Thyroid gland (tissue), 4 donors: ENCODE measurements around the gene CHAD. TPM values are rescaled to one million over a fixed set of nuclear protein-coding genes. Genes with fewer than 3 reads are reported as not detected.

ENCODE experiments used
- DNase-seq, 2 donors: peaks; one replicate each; pipeline ENCODE4 v3.0.0-alpha.2; 2019
- H3K27ac ChIP-seq, 3 donors: fragments of 200-600 bp; sonication (generic); 1 replicate in 2 of 3; 2 replicates in 1 of 3; pipeline ENCODE4 v1.5.1; 2016 to 2019; ENCODE audit warnings: mild to moderate bottlenecking in 1 of 3, moderate library complexity in 1 of 3
- H3K27me3 ChIP-seq: fragments of 200-600 bp; sonication (generic); one replicate; pipeline ENCODE4 v1.5.1; 2019
- H3K36me3 ChIP-seq, 2 donors: fragments of 200-600 bp; sonication (generic); one replicate each; pipeline ENCODE4 v1.5.1; 2016 to 2019
- H3K4me1 ChIP-seq, 2 donors: fragments of 200-600 bp; sonication (generic); one replicate each; pipeline ENCODE4 v1.5.1; 2017 to 2019
- H3K4me3 ChIP-seq, 3 donors: fragments of 200-600 bp; sonication (generic); replicated peaks in 1 of 3; 1 replicate in 2 of 3; 2 replicates in 1 of 3; pipeline ENCODE4 v1.5.1; 2016; ENCODE audit warnings: mild to moderate bottlenecking in 1 of 3
- H3K9me3 ChIP-seq: fragments of 200-600 bp; sonication (generic); one replicate; pipeline ENCODE4 v1.5.1; 2017
- POLR2A ChIP-seq, 2 donors: fragments of 450-650 bp; IDR thresholded peaks; one replicate each; pipeline ENCODE4 v1.6.1; 2017; ENCODE audit warnings: antibody characterized with exemption in 2 of 2, mild to moderate bottlenecking in 2 of 2, moderate library complexity in 1 of 2
- WGBS, 2 donors: methylation state at CpG; one replicate each; pipeline ENCODE4 v1.1.5; 2017; 5-methylcytosine and 5-hydroxymethylcytosine counted together
- intact Hi-C: fragments of 100-400 bp; cut with DNase I; formaldehyde crosslinking; loops from one replicate; pipeline ENCODE4 v1.15.1; 2023
- total RNA-seq, 4 donors: library from RNA; depleted of rRNA; stranded (reverse); fragments of >200 nt; gene quantifications; one replicate each; pipeline ENCODE4 v1.2.3, GENCODE V29; 2016
- TF ChIP-seq, protein P1 (sequence below), 6 experiments: fragments of 200-600 bp in 3 of 6; fragments of 450-650 bp in 3 of 6; sonication (generic) in 3 of 6; IDR thresholded peaks; one replicate each; pipeline ENCODE4 v1.5.1; 2016 to 2019; ENCODE audit warnings: antibody characterized with exemption in 6 of 6, mild to moderate bottlenecking in 2 of 6, inconsistent platforms in 1 of 6, moderate library complexity in 1 of 6

The CHAD gene
- total RNA-seq, 4 donors from 2014 or later: 0.67 TPM; not detected in 3

DNA sequence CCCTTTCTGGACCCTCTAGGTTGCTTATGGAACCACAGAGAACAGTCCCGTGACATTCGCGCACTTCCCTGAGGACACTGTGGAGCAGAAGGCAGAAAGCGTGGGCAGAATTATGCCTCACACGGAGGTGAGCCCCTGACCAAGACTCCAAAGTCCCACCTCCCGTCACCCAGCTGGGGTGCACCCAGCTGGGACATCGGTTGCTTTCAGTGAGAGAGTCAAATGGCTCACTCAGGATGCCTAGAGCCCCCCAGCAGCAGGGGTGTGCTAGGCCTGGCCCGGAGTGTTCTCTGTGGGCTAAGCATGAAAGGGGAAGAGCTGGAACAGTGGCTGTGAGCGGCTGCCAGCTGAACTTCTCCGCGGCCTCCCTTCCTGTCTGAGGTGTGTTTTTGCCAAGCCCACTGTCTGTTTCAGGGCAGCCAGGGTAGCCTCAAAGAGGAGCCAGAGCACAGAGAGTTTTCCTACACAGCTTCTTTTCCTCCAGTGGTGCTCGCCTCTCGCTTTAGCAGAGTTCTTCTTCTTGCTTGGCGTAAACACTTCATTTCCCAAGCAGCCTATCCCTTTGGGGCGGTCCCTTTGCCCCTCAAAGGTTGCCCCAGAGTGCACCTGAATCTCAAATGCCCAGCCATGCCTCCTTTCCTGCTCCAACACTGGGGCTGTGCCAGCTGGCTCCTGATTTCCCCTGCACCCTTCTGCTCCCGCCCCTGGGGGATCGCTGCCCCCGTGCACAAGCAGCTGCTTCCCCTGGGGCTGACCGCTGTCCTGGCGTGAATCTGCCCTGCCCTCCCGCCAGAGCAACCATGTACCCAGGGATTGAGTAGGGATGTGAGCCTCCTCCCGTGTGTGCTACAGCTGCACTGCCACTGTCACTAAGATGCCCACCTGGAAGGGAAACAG, 2.6 kb upstream of the CHAD start:
- H3K4me1 ChIP-seq: peaks cover 0 to 42% of the 10 kb centered on the region in 2 donors
- intact Hi-C loops: no loop called here
- peak overlapping the region in 2 of 3 donors; percentile 46 to 76 for H3K27ac ChIP-seq
- WGBS, 2 donors: 58 to 85% methylated on average over 22 of the region's 22 CpGs
- H3K9me3 ChIP-seq: no peaks in the 10 kb centered on the region
- DNase-seq: peak; percentile 66 to 87
- no peak overlapping the region for H3K4me3 ChIP-seq
- no peaks in the 10 kb centered on the region for H3K27me3 ChIP-seq
- TF ChIP-seq POLR2A (IDR thresholded peaks at IDR 0.05): no peak
- TF ChIP-seq, protein P1, sequence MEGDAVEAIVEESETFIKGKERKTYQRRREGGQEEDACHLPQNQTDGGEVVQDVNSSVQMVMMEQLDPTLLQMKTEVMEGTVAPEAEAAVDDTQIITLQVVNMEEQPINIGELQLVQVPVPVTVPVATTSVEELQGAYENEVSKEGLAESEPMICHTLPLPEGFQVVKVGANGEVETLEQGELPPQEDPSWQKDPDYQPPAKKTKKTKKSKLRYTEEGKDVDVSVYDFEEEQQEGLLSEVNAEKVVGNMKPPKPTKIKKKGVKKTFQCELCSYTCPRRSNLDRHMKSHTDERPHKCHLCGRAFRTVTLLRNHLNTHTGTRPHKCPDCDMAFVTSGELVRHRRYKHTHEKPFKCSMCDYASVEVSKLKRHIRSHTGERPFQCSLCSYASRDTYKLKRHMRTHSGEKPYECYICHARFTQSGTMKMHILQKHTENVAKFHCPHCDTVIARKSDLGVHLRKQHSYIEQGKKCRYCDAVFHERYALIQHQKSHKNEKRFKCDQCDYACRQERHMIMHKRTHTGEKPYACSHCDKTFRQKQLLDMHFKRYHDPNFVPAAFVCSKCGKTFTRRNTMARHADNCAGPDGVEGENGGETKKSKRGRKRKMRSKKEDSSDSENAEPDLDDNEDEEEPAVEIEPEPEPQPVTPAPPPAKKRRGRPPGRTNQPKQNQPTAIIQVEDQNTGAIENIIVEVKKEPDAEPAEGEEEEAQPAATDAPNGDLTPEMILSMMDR (IDR thresholded peaks at IDR 0.05): no peak
- H3K36me3 ChIP-seq: peaks cover 5 to 24% of the 10 kb centered on the region in 2 donors

DNA sequence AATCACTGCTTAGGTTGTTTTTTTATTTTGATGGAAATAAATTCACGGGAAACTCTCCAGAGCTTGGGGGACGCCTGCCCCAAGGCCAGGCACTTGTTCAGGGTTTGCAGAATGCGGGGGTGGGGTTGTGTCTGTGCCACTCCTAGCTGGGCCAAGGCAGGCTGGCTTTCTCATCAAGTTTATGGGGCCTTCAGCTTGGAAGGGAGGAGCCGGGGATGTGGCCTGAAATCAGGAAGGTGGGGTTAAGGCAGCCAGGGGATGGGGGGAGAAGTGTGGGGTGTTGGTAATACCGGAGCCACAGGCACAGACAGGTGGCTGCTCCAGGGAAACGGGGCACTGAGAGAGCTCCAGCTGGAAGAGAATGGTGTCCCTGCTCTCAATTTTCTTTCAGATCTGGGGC, 1.7 kb upstream of the CHAD start:
- no peak overlapping the region for H3K4me3 ChIP-seq
- peak in 1 of 2 donors; percentile 49 for DNase-seq
- H3K4me1 ChIP-seq: peaks cover 0 to 42% of the 10 kb centered on the region in 2 donors
- TF ChIP-seq POLR2A (IDR thresholded peaks at IDR 0.05): no peak
- TF ChIP-seq, protein P1 (IDR thresholded peaks at IDR 0.05): no peak
- H3K9me3 ChIP-seq: no peaks in the 10 kb centered on the region
- peaks cover 5 to 24% of the 10 kb centered on the region in 2 donors for H3K36me3 ChIP-seq
- H3K27ac ChIP-seq: peak overlapping the region in 2 of 3 donors; percentile 27 to 46
- intact Hi-C loops: no loop called here
- WGBS, 2 donors: 55 to 92% methylated on average over 6 of the region's 6 CpGs
- no peaks in the 10 kb centered on the region for H3K27me3 ChIP-seq

- Histone ChIP-seq H3K4me1 (peaks cover 0 to 42% of the 10 kb centered on the region in 2 donors), H3K36me3 (peaks cover 5 to 24% of the 10 kb centered on the region in 2 donors), H3K4me3 (no peak overlapping the region), H3K27ac (peak overlapping the region in 2 of 3 donors; percentile 27 to 46), H3K27me3 (no peaks in the 10 kb centered on the region), H3K9me3 (no peaks in the 10 kb centered on the region)
- 83 to 89% methylated on average over 12 to 19 of the region's 19 CpGs for WGBS, 2 donors
- no peak for DNase-seq
- intact Hi-C loops: no loop called here
- TF ChIP-seq, protein P1 (IDR thresholded peaks at IDR 0.05): no peak
- no peak for TF ChIP-seq POLR2A (IDR thresholded peaks at IDR 0.05)
Measured at GRCh38 chr17:50469671-50470305, 1.1 kb upstream of the CHAD start.

DNA sequence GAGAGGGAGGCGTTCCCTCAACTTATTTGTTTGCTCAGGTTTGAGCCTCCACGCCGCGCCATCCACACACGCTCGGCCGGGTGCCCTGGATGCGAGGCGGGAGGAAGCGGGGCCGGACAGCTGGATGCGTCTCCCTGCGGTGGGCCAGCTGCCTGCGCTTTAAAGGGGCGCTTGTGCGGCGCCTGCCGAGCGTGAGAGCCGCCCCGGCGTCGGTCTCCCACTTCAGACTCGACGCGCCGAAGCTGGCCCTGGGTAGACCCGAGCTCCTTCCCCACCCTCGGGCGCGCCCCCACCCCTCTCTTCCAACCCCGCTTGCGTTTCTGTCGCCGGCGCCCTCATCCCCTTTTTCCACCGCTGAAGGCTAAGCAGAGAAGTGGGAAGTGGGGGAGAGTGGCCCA, 527 bp upstream of the CHAD start:
- intact Hi-C loops: no loop called here
- 57 to 78% methylated on average over 24 to 36 of the region's 37 CpGs for WGBS, 2 donors

More for the DNA sequence above, 527 bp upstream of the CHAD start:
- no peak overlapping the region for H3K4me3 ChIP-seq
- H3K9me3 ChIP-seq: no peaks in the 10 kb centered on the region
- no peak for DNase-seq
- peaks cover 5 to 27% of the 10 kb centered on the region in 2 donors for H3K36me3 ChIP-seq
- peaks cover 0 to 36% of the 10 kb centered on the region in 2 donors for H3K4me1 ChIP-seq
- H3K27ac ChIP-seq: no peak overlapping the region
- no peaks in the 10 kb centered on the region for H3K27me3 ChIP-seq
- TF ChIP-seq, protein P1 (IDR thresholded peaks at IDR 0.05): no peak
- no peak for TF ChIP-seq POLR2A (IDR thresholded peaks at IDR 0.05)
